ENCODE data around the gene MSRB2.

DNA sequence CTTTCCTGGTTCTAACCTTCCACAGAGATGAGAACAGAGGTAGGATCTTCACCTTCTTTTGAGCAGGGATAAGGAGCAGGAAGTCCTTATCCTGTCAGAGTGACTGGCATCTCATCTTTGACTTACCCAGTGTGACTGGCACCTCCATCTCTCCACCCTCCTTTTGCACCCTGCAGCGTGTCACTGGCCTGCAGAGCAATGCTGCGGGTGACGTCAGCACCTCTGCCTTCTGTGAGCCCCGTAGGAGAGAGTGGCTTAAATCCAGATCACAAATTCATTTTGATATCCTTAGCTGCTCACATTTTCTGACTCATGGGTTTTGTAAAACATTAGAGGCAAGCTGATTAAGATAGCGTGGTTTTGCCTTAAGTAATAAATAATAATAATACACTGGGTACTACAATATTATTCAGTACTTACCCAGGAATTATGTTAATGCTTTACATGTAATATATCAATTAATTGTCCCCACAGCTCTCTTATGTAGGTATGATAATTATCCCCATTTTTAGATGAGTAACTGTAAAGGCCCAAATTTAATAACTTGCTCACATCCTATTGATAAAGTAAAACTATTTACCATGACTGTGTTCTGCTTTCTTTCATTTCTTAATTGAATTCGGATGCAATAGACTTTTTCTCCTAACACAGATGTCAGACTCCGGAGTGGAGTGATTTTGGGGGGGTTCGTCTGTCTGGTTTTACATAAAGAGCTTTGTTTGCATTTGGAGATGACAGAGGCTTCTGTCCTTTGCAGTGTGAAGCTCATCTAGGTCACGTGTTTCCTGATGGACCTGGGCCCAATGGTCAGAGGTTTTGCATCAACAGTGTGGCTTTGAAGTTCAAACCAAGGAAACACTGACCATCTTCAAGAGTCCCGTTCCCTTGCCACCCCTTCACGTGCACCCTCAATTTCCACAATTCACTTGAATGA lies 24.9 kb downstream of the MSRB2 start:
- no peak for TF ChIP-seq CTCF (IDR thresholded peaks at IDR 0.05)
- TF ChIP-seq POLR2A (IDR thresholded peaks at IDR 0.05): no peak
